Fibroblast of lung (primary cell): ENCODE results near the gene TTC23. TPM values are rescaled to one million over a fixed set of nuclear protein-coding genes. Genes with fewer than 3 reads are reported as not detected.
A peak's percentile ranks its signal among the peaks of the same experiment; 100 is the strongest.

Source experiments
- DNase-seq, 2 donors: peaks; one replicate each; pipeline versions ENCODE4 v3.0.0 to v3.0.0-alpha.2; 2010; ENCODE audit warnings: low read depth in 2 of 2
- H2AFZ ChIP-seq: 2 replicates; pipeline ENCODE4 v1.5.1; 2012; ENCODE audit warnings: low read length, control low read depth, inconsistent platforms
- H3K27ac ChIP-seq: 2 replicates; pipeline ENCODE4 v1.5.1; 2011; ENCODE audit warnings: low read length, control low read depth; ENCODE audit not compliant: insufficient read depth
- H3K27me3 ChIP-seq: 2 replicates; pipeline ENCODE4 v1.5.1; 2011; ENCODE audit warnings: mild to moderate bottlenecking, low read length; ENCODE audit not compliant: control insufficient read depth, insufficient read depth
- H3K36me3 ChIP-seq: 2 replicates; pipeline ENCODE4 v1.5.1; 2011; ENCODE audit warnings: low read length; ENCODE audit not compliant: control insufficient read depth, insufficient read depth
- H3K4me1 ChIP-seq: 2 replicates; pipeline ENCODE4 v1.5.1; 2011; ENCODE audit warnings: low read length; ENCODE audit not compliant: control insufficient read depth, insufficient read depth; ENCODE audit errors: extremely low read depth
- H3K4me2 ChIP-seq: 2 replicates; pipeline ENCODE4 v1.5.1; 2011; ENCODE audit warnings: low read length, control low read depth; ENCODE audit not compliant: insufficient read depth; ENCODE audit errors: extremely low read depth
- H3K4me3 ChIP-seq, 4 experiments: fragments of 200-600 bp in 1 of 4; sonication (generic) in 1 of 4; replicated peaks in 1 of 4; 2 replicates each; pipeline ENCODE4 v1.5.1; 2011 to 2016; ENCODE audit warnings: low read length in 4 of 4, low read depth in 3 of 4, mild to moderate bottlenecking in 3 of 4, control low read depth in 2 of 4, inconsistent platforms in 1 of 4, mixed read lengths in 1 of 4; ENCODE audit not compliant: insufficient read depth in 1 of 4; ENCODE audit errors: control extremely low read depth in 1 of 4
- H3K79me2 ChIP-seq: 2 replicates; pipeline ENCODE4 v1.5.1; 2012; ENCODE audit warnings: mild to moderate bottlenecking, low read length, inconsistent platforms; ENCODE audit not compliant: control insufficient read depth, insufficient read depth
- H3K9ac ChIP-seq: 2 replicates; pipeline ENCODE4 v1.5.1; 2011; ENCODE audit warnings: mild to moderate bottlenecking, low read length, control low read depth; ENCODE audit not compliant: insufficient read depth
- H3K9me3 ChIP-seq: 2 replicates; pipeline ENCODE4 v1.5.1; 2012; ENCODE audit warnings: low read depth, low read length; ENCODE audit not compliant: control insufficient read depth, insufficient read depth
- H4K20me1 ChIP-seq: 2 replicates; pipeline ENCODE4 v1.5.1; 2011; ENCODE audit warnings: low read length; ENCODE audit not compliant: control insufficient read depth, insufficient read depth; ENCODE audit errors: extremely low read depth
- EZH2 ChIP-seq: IDR thresholded peaks from 2 replicates; pipeline ENCODE4 v1.5.1; 2012; ENCODE audit warnings: low read length, control low read depth, mild to moderate bottlenecking; ENCODE audit errors: missing control alignments
- polyA plus RNA-seq, 2 donors: library from polyadenylated mRNA; depleted of rRNA in 1 of 2; stranded (reverse) in 1 of 2; unstranded in 1 of 2; fragments of >200 nt; gene quantifications; 2 replicates each; pipeline ENCODE4 v1.2.1, GENCODE V29; 2011 to 2012; ENCODE audit warnings: missing spikeins in 1 of 2
- total RNA-seq: library from RNA; depleted of rRNA; stranded (reverse); fragments of >200 nt; gene quantifications from 2 replicates; pipeline ENCODE4 v1.2.1, GENCODE V29; 2014
- TF ChIP-seq, protein P1 (sequence below), 2 donors: IDR thresholded peaks in 1 of 2; conservative IDR thresholded peaks in 1 of 2; 1 replicate in 1 of 2; 2 replicates in 1 of 2; pipeline ENCODE4 v1.5.1; 2011 to 2012; ENCODE audit warnings: low read length in 2 of 2, control low read depth in 1 of 2, inconsistent platforms in 1 of 2, low read depth in 1 of 2, mild to moderate bottlenecking in 1 of 2

TTC23 gene
- total and polyA plus RNA-seq, 2 donors (not counting 1 experiment from before 2014, with no cell fraction given), result 3.5 to 30.4 TPM

DNA sequence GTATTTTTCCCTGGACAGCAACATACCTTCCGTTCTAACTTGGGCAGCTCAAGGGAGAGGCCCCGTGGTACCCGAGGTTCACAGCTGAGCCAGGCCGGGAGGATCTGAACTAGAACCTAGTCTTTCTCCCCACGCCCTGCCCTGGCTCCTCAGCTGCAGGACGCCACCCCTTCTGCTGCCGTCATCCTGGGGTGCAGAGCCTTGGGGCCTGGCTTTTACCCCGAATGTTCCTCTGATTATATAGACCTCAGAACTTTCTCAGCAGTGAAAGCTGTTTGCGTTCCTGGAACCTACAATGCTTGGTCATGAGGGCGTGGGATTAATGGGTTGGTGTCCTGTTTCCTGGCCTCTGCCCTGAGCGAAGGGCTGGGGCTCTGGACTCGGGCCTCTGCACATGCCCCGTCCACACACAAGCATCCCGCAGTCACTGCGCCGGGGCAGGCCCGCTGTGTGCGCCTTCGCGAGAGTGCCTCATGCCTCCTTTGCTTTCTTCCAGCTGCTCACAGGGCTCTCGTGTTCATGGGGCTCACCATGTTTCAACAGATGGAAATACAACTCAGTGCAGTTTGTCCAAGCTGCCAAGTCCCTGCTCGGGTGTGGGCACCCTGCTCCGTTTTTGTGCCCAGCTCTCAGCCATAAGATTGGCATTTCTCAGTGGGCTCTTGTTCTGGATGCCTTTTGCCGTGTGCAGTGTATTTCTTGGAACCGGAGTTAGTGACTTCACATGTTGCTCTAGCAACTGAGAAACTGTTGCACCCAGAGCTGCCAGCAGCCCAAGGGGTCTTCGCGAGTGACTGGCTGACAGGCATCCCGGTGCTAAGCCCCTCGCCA is 124.1 kb downstream of the TTC23 start:
- H3K27me3 ChIP-seq, result no peaks in the 10 kb centered on the region
- no peak for TF ChIP-seq EZH2
- TF ChIP-seq, protein P1, sequence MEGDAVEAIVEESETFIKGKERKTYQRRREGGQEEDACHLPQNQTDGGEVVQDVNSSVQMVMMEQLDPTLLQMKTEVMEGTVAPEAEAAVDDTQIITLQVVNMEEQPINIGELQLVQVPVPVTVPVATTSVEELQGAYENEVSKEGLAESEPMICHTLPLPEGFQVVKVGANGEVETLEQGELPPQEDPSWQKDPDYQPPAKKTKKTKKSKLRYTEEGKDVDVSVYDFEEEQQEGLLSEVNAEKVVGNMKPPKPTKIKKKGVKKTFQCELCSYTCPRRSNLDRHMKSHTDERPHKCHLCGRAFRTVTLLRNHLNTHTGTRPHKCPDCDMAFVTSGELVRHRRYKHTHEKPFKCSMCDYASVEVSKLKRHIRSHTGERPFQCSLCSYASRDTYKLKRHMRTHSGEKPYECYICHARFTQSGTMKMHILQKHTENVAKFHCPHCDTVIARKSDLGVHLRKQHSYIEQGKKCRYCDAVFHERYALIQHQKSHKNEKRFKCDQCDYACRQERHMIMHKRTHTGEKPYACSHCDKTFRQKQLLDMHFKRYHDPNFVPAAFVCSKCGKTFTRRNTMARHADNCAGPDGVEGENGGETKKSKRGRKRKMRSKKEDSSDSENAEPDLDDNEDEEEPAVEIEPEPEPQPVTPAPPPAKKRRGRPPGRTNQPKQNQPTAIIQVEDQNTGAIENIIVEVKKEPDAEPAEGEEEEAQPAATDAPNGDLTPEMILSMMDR (conservative IDR thresholded peaks at IDR 0.05 in 1 of 2, IDR thresholded peaks at IDR 0.05 in 1 of 2; ENCODE audit: low read depth in 1 of 2, low read length in 2 of 2), result no peak
- no peaks in the 10 kb centered on the region for H3K79me2 ChIP-seq
- peaks cover 18% of the 10 kb centered on the region for H3K4me1 ChIP-seq
- no peak overlapping the region for H3K27ac ChIP-seq
- H3K36me3 ChIP-seq, result no peaks in the 10 kb centered on the region
- peak overlapping the region; percentile 5 for H3K9ac ChIP-seq
- H4K20me1 ChIP-seq, result no peaks in the 10 kb centered on the region
- no peaks in the 10 kb centered on the region for H3K9me3 ChIP-seq
- DNase-seq, result peak in 1 of 2 donors; percentile 6
- no peak overlapping the region for H3K4me3 ChIP-seq
- no peak overlapping the region for H2AFZ ChIP-seq
- no peak overlapping the region for H3K4me2 ChIP-seq

DNA sequence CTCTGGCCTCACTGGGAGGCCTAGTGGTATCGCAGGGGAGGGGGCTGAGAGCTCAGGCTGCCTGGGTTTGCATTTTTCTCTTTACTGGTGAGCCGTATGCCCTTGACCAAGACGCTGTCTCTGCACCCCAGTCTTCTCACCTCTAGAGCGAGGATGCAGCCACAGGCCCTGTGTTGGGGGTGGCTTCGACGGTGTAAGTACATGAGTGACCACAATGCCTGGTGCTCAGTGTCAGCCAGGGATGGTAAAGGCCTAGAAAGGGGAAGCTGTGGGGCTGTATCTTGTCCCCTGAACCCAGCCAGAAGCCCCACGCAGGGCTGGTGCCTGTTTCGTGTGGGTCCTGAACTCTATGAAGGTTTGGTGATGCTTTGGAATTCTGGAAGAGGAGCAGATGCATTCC is 124.7 kb downstream of the TTC23 start:
- Histone ChIP-seq H3K9me3 (no peaks in the 10 kb centered on the region), H3K9ac (no peak overlapping the region), H3K4me3 (no peak overlapping the region), H3K27me3 (no peaks in the 10 kb centered on the region), H3K36me3 (no peaks in the 10 kb centered on the region), H3K27ac (peak overlapping the region; percentile 87), H3K4me1 (peaks cover 18% of the 10 kb centered on the region), H4K20me1 (no peaks in the 10 kb centered on the region), H2AFZ (no peak overlapping the region), H3K79me2 (no peaks in the 10 kb centered on the region), H3K4me2 (no peak overlapping the region)
- TF ChIP-seq, protein P1 (conservative IDR thresholded peaks at IDR 0.05 in 1 of 2, IDR thresholded peaks at IDR 0.05 in 1 of 2; ENCODE audit: low read depth in 1 of 2, low read length in 2 of 2), result no peak
- no peak for TF ChIP-seq EZH2
- no peak for DNase-seq

DNA sequence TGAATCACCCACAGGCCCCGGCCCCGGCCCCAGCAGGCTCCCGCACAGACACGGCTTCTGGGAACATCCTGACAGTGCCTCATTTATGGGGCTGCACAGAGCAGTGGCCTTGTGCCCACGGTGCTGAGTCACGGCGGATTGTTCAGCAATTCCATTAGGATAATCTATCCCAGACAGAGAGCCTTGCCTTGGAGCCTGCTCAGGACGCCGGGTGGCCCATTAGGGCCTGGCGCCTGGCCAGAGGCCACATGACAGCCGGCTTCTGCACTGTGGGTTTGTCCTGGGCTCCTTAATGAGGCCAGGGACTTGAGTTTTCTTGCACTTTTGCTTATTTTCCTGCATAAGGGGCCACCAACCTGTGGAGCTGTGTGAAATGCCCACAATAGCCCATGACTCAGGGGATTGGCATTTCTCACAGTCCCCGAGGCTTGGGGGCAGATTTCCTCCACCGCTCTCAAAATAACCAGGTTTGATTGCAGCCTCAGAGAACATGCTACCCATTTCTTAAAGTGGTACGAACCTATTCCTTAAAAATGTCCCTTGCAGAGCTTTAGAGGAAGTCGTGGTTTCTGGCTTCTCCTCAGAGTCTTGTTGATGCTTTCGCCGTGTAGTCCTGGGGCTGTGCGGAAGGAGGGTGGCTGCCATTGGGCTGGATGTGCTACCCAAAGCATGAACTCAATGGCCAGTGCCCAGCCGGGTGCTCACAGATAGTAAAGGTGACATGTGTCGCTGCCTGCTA is 125.5 kb downstream of the TTC23 start:
- no peak for TF ChIP-seq EZH2
- TF ChIP-seq, protein P1 (conservative IDR thresholded peaks at IDR 0.05 in 1 of 2, IDR thresholded peaks at IDR 0.05 in 1 of 2; ENCODE audit: low read depth in 1 of 2, low read length in 2 of 2), result no peak
- H3K4me3 ChIP-seq, result peak overlapping the region in 3 of 4 experiments; percentile 5 to 32 (median 24)
- no peaks in the 10 kb centered on the region for H3K9me3 ChIP-seq
- H3K27ac ChIP-seq, result peak overlapping the region; percentile 87
- H3K9ac ChIP-seq, result no peak overlapping the region
- peaks cover 18% of the 10 kb centered on the region for H3K4me1 ChIP-seq
- H3K36me3 ChIP-seq, result no peaks in the 10 kb centered on the region
- H3K4me2 ChIP-seq, result peak overlapping the region; percentile 81
- no peaks in the 10 kb centered on the region for H3K27me3 ChIP-seq
- no peaks in the 10 kb centered on the region for H4K20me1 ChIP-seq
- H2AFZ ChIP-seq, result peak overlapping the region; percentile 40
- DNase-seq, result peak; percentile 95 to 96
- no peaks in the 10 kb centered on the region for H3K79me2 ChIP-seq
